Trophoblast cell (in vitro differentiated cells and primary cell): Measurements from ENCODE around the gene NCOA7.

Source experiments
- DNase-seq, 2 donors: peaks; one replicate each; pipeline ENCODE4 v3.0.0-alpha.2; 2016
- H2AFZ ChIP-seq: 2 replicates; pipeline ENCODE4 v1.6.1; 2013; ENCODE audit warnings: low read length, moderate library complexity, mild to moderate bottlenecking; ENCODE audit not compliant: insufficient read depth, poor library complexity
- H2AK5ac ChIP-seq: 2 replicates; pipeline ENCODE4 v1.6.1; 2013; ENCODE audit warnings: mild to moderate bottlenecking, low read length
- H2BK120ac ChIP-seq: 2 replicates; pipeline ENCODE4 v1.6.1; 2013; ENCODE audit warnings: low read length, mild to moderate bottlenecking, moderate library complexity; ENCODE audit not compliant: insufficient read depth, poor library complexity
- H2BK12ac ChIP-seq: 2 replicates; pipeline ENCODE4 v1.6.1; 2013; ENCODE audit warnings: mild to moderate bottlenecking, low read length, moderate library complexity
- H2BK5ac ChIP-seq: 2 replicates; pipeline ENCODE4 v1.6.1; 2013; ENCODE audit warnings: low read length, low read depth, moderate library complexity, mild to moderate bottlenecking; ENCODE audit not compliant: poor library complexity
- H3K14ac ChIP-seq: 2 replicates; pipeline ENCODE4 v1.6.1; 2013; ENCODE audit warnings: mild to moderate bottlenecking, low read length
- H3K18ac ChIP-seq: 2 replicates; pipeline ENCODE4 v1.6.1; 2013; ENCODE audit warnings: mild to moderate bottlenecking, low read length
- H3K23ac ChIP-seq: 2 replicates; pipeline ENCODE4 v1.6.1; 2013; ENCODE audit warnings: low read length
- H3K27ac ChIP-seq: 2 replicates; pipeline ENCODE4 v1.5.1; 2013; ENCODE audit warnings: low read depth, mild to moderate bottlenecking, inconsistent platforms, low read length, moderate library complexity
- H3K27me3 ChIP-seq: 2 replicates; pipeline ENCODE4 v1.6.1; 2013; ENCODE audit warnings: inconsistent platforms, mild to moderate bottlenecking, low read length, moderate library complexity; ENCODE audit not compliant: insufficient read depth
- H3K36me3 ChIP-seq, 2 experiments: 1 replicate in 1 of 2; 2 replicates in 1 of 2; pipeline ENCODE4 v1.6.1; 2013; ENCODE audit warnings: low read length in 2 of 2, mild to moderate bottlenecking in 2 of 2, moderate library complexity in 1 of 2; ENCODE audit not compliant: insufficient read depth in 2 of 2, control insufficient read depth in 1 of 2
- H3K4ac ChIP-seq: 2 replicates; pipeline ENCODE4 v1.6.1; 2013; ENCODE audit warnings: low read depth, mild to moderate bottlenecking, low read length, moderate library complexity
- H3K4me1 ChIP-seq, 2 experiments: 1 replicate in 1 of 2; 2 replicates in 1 of 2; pipeline ENCODE4 v1.6.1; 2013; ENCODE audit warnings: low read length in 2 of 2, mild to moderate bottlenecking in 2 of 2, moderate library complexity in 1 of 2; ENCODE audit not compliant: insufficient read depth in 2 of 2, control insufficient read depth in 1 of 2
- H3K4me2 ChIP-seq: 2 replicates; pipeline ENCODE4 v1.6.1; 2013; ENCODE audit warnings: inconsistent platforms, mild to moderate bottlenecking, low read length, moderate library complexity
- H3K4me3 ChIP-seq: 2 replicates; pipeline ENCODE4 v1.5.1; 2013; ENCODE audit warnings: mild to moderate bottlenecking, low read depth, low read length, inconsistent platforms
- H3K79me1 ChIP-seq: one replicate; pipeline ENCODE4 v1.6.1; 2013; ENCODE audit warnings: low read length
- H3K79me2 ChIP-seq: 2 replicates; pipeline ENCODE4 v1.6.1; 2013; ENCODE audit warnings: low read length, mild to moderate bottlenecking; ENCODE audit not compliant: control insufficient read depth, insufficient read depth, poor library complexity
- H3K9ac ChIP-seq: 2 replicates; pipeline ENCODE4 v1.6.1; 2013; ENCODE audit warnings: mild to moderate bottlenecking, low read length
- H3K9me3 ChIP-seq: 2 replicates; pipeline ENCODE4 v1.6.1; 2013; ENCODE audit warnings: low read depth, mild to moderate bottlenecking, control low read depth, inconsistent platforms, low read length; ENCODE audit not compliant: insufficient read depth
- H4K12ac ChIP-seq: 2 replicates; pipeline ENCODE4 v1.6.1; 2013; ENCODE audit warnings: low read depth, mild to moderate bottlenecking, low read length, moderate library complexity
- H4K8ac ChIP-seq: 2 replicates; pipeline ENCODE4 v1.6.1; 2013; ENCODE audit warnings: low read depth, mild to moderate bottlenecking, low read length, moderate library complexity
- H4K91ac ChIP-seq: one replicate; pipeline ENCODE4 v1.6.1; 2013; ENCODE audit warnings: low read depth, mild to moderate bottlenecking, low read length, moderate library complexity
- WGBS: extraction: QIAGEN DNeasy Blood & Tissue Kit; methylation state at CpG from one replicate; pipeline ENCODE4 v1.1.7; 2013; ENCODE audit warnings: missing lambda C conversion rate; ENCODE audit not compliant: insufficient read length, insufficient coverage; ENCODE audit errors: extremely low coverage; 5-methylcytosine and 5-hydroxymethylcytosine counted together

NCOA7 gene

GRCh38 chr6:125868252-125868651, 77.5 kb downstream of the NCOA7 start:
- Histone ChIP-seq H3K4me3 (no peak overlapping the region), H2BK120ac (no peak overlapping the region), H3K36me3 (no peaks in the 10 kb centered on the region), H2BK5ac (no peak overlapping the region), H3K4ac (no peak overlapping the region), H4K8ac (no peak overlapping the region), H3K9ac (no peak overlapping the region), H2AK5ac (no peak overlapping the region), H3K9me3 (no peaks in the 10 kb centered on the region), H2BK12ac (no peak overlapping the region), H3K23ac (no peak overlapping the region), H3K18ac (no peak overlapping the region), H3K79me1 (peaks cover 5% of the 10 kb centered on the region), H3K79me2 (no peaks in the 10 kb centered on the region), H3K27ac (peak overlapping the region; percentile 9), H3K14ac (no peak overlapping the region), H4K91ac (no peak overlapping the region), H3K27me3 (no peaks in the 10 kb centered on the region), H2AFZ (no peak overlapping the region), H4K12ac (no peak overlapping the region), H3K4me1 (peaks cover 6 to 10% of the 10 kb centered on the region in 2 experiments), H3K4me2 (no peak overlapping the region)
- no peak for DNase-seq
- WGBS = no CpG with 5 or more reads among the region's 2 CpGs

GRCh38 chr6:125868678-125869395, 78.1 kb downstream of the NCOA7 start:
- Histone ChIP-seq H3K9me3 (no peaks in the 10 kb centered on the region), H2AK5ac (no peak overlapping the region), H3K36me3 (no peaks in the 10 kb centered on the region), H3K18ac (no peak overlapping the region), H3K79me2 (no peaks in the 10 kb centered on the region), H3K27me3 (no peaks in the 10 kb centered on the region), H3K27ac (peak overlapping the region; percentile 6), H3K23ac (no peak overlapping the region), H3K4me2 (no peak overlapping the region), H4K8ac (no peak overlapping the region), H2BK120ac (no peak overlapping the region), H2BK12ac (peak overlapping the region; percentile 43), H3K79me1 (peaks cover 5% of the 10 kb centered on the region), H3K9ac (no peak overlapping the region), H3K4me1 (peaks cover 6 to 10% of the 10 kb centered on the region in 2 experiments), H3K4ac (no peak overlapping the region), H2AFZ (no peak overlapping the region), H3K14ac (no peak overlapping the region), H3K4me3 (no peak overlapping the region), H4K12ac (no peak overlapping the region), H2BK5ac (no peak overlapping the region), H4K91ac (no peak overlapping the region)
- DNase-seq = peak in 1 of 2 donors; percentile 39
- no CpG with 5 or more reads among the region's 5 CpGs for WGBS

DNA sequence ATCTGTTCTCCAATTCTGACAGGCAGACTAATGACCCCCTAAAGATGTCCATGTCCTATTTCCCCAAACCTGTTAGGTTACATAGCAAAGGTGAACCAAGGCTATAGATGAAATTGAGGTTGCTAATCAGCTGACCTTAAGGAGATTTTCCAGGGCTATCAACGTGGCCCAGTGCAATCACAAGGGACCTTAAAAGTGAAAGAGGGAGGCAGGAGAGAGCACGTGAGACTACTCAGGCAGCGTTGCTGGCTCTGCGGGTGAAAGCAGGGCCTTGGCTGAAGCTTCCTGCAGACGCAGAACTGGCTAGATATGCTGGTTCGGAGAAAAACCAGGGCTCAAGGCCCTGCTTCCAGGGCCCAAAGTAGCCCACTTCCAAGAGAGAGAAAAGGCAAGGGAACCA, 78.7 kb downstream of the NCOA7 start:
- Histone ChIP-seq H3K27ac (no peak overlapping the region), H3K18ac (no peak overlapping the region), H3K23ac (no peak overlapping the region), H3K14ac (peak overlapping the region; percentile 3), H2AK5ac (no peak overlapping the region), H2BK5ac (peak overlapping the region; percentile 50), H3K9me3 (no peaks in the 10 kb centered on the region), H3K79me2 (no peaks in the 10 kb centered on the region), H3K36me3 (no peaks in the 10 kb centered on the region), H4K12ac (no peak overlapping the region), H4K91ac (peak overlapping the region; percentile 29), H3K9ac (no peak overlapping the region), H2BK120ac (peak overlapping the region; percentile 19), H3K4me2 (no peak overlapping the region), H3K4me1 (peaks cover 6 to 10% of the 10 kb centered on the region in 2 experiments), H3K4me3 (no peak overlapping the region), H3K79me1 (peaks cover 5% of the 10 kb centered on the region), H4K8ac (no peak overlapping the region), H2BK12ac (no peak overlapping the region), H3K4ac (no peak overlapping the region), H2AFZ (no peak overlapping the region), H3K27me3 (no peaks in the 10 kb centered on the region)
- WGBS = no CpG with 5 or more reads among the region's 6 CpGs
- DNase-seq = peak in 1 of 2 donors; percentile 33

DNA sequence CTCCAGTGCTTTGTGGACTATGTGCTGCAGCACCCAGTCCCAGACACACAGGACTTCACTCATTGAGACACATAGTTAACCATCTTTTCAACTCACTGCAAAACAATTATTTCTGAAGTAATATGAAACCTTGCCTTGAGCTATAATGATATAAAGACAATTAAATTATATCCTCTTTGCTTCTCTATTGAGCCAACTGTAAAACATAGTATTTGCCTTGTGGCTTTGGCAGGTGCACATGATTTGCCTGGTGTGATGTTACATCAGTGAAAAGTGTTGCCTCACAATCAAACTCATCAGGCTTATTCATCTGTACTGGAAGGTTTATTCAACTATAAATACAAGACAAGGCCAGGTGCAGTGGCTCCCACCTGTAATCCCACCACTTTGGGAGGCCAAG, 80.6 kb downstream of the NCOA7 start:
- no peak for DNase-seq
- H3K9ac ChIP-seq = no peak overlapping the region
- no peaks in the 10 kb centered on the region for H3K9me3 ChIP-seq
- H2BK120ac ChIP-seq = peak overlapping the region; percentile 38
- H3K4me2 ChIP-seq = no peak overlapping the region
- H4K91ac ChIP-seq = peak overlapping the region; percentile 19
- peaks cover 5% of the 10 kb centered on the region for H3K79me1 ChIP-seq
- H3K27me3 ChIP-seq = no peaks in the 10 kb centered on the region
- no peak overlapping the region for H3K23ac ChIP-seq
- H2BK5ac ChIP-seq = no peak overlapping the region
- H4K8ac ChIP-seq = no peak overlapping the region
- no peak overlapping the region for H3K18ac ChIP-seq
- no peak overlapping the region for H2AK5ac ChIP-seq
- no peak overlapping the region for H3K14ac ChIP-seq
- H4K12ac ChIP-seq = no peak overlapping the region
- H2BK12ac ChIP-seq = peak overlapping the region; percentile 68
- no peak overlapping the region for H3K27ac ChIP-seq
- no peaks in the 10 kb centered on the region for H3K36me3 ChIP-seq
- no peak overlapping the region for H2AFZ ChIP-seq
- H3K4me3 ChIP-seq = no peak overlapping the region
- H3K79me2 ChIP-seq = no peaks in the 10 kb centered on the region
- peaks cover 6 to 10% of the 10 kb centered on the region in 2 experiments for H3K4me1 ChIP-seq
- no peak overlapping the region for H3K4ac ChIP-seq
